GM10266 (cell line): ENCODE data around the gene SPATA7.

ENCODE experiments used
- DNase-seq: peaks from one replicate; pipeline ENCODE4 v3.0.0; 2012; ENCODE audit errors: extremely low spot score
- CTCF ChIP-seq: IDR thresholded peaks from 2 replicates; pipeline ENCODE4 v1.5.1; 2012; ENCODE audit warnings: mild to moderate bottlenecking, low read depth; ENCODE audit not compliant: control insufficient read depth, insufficient read depth; ENCODE audit errors: missing control alignments

Gene SPATA7

GRCh38 chr14:88437658-88438057 is 52.2 kb downstream of the SPATA7 start:
- DNase-seq, result no peak
- no peak for TF ChIP-seq CTCF

DNA sequence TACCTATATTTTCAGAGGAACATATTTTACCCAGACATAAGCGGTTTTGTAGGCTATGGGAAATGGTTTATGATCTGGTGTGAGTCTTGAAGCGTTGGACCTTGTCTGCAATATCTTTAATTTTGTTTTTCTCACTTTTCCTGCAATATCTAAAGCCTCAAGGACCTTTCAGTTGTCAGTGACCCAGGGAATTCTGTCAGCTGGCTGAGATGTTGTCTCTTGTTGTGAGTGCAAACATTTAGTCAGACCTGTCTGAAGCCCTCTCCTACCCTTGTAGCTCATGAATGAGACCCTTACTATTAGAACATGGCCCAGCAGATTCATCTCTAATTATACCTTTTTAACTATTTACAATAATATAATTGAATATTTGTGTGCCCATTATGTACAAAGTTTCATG is 53.6 kb downstream of the SPATA7 start:
- TF ChIP-seq CTCF, result no peak
- no peak for DNase-seq

DNA sequence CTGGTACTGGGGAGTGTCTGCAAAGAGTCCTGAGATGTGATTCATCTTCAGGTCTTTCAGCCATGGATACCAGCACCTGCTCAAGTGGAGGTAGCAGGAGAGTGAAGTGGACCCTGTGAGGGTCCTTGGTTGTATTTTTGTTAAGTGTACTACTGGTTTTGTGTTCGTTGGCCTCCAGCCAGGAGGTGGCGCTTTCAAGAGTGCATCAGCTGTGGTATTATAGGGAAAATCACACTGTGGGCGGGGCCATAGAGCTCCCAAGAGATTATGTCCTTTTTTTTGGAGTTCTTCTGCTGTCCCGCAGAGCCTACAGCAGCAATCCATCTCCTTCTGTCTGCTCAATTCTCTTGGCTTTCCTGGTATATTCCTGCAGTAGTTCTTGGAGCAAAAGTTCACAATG is 66.8 kb downstream of the SPATA7 start:
- DNase-seq, result no peak
- no peak for TF ChIP-seq CTCF

DNA sequence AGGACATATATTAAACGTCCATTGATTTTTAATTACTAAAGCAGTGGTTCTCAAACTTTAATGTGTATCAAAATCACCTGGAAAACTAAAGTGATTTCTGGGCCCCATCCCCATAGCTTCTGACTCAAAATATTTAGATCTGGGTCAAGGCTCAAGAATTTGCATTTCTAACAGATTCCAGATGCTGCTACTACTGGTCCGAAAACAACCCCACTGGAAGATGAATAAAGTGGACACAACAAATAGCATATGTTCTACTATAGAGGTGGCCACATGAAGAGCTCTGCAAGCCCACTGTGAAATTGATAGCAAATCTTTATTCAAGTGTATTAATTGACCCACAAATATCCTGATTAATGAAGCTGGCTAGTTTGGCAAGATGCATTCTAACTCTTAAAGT is 69.4 kb downstream of the SPATA7 start:
- TF ChIP-seq CTCF, result no peak
- no peak for DNase-seq

DNA sequence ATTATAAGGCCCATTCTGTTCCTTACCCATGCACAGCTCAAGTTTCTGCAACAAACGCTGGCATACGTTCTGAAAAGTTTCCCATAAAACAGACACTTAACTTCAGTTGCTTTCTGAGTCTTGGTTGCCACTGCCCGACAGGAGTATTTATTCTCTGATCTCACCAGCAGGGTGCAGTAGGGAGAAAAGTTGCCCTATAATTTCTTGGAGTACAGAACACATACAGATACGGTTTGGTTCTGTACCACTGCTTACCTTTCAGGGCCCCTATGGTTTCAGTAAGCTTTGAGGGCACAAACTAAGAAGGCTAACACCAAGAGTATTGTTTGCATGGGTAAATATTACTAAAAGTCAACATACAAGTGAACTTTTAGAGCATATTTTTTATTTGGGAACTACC is 77.9 kb downstream of the SPATA7 start:
- no peak for DNase-seq
- TF ChIP-seq CTCF, result peak; percentile 28

- no peak for DNase-seq
- no peak for TF ChIP-seq CTCF
Measured at GRCh38 chr14:88468406-88468805, 82.9 kb downstream of the SPATA7 start.

DNA sequence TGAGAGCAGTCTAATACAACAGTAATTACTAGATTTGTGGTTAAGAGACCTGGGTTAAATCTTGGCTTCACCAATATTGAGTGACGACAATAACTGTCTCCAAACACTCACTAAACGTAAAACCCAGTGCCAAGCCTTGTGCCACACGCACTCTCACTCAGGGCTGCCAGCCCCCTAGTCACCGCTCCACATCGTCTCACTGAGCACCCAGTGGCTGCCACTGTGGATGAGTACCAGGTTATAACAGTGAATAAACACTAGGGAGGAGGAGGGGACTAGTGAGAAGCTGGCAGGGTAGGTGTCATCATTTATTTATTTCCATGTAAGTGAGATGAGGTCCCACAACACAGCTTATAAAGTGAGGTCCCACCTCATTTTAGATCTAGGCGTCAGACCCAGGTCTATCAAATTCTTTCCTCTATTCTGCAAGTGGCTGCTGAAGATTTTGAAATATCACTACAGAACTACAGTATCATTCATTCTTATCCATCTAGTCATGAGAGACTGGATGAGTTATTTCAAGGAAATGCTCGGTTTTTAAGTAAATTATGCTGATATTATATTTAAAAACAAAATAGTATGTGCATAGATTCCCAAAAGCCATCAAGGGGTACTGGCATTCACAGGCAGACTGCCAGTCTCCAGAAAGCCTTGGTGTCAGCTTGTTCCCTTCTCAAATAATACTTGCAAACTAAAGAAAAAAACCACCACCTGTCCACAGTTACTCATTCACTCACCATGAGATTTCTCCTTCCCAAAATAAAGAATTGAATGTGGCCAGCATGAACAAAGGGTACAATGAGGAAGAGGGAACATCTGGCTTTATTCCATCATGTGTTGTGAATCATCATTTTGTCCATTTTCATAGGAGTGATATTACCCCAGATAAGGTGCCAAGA is 85.3 kb downstream of the SPATA7 start:
- no peak for TF ChIP-seq CTCF
- no peak for DNase-seq
